Liver (tissue), 9 donors: ENCODE data around the gene POLN. TPM values are rescaled to one million over a fixed set of nuclear protein-coding genes. Genes with fewer than 3 reads are reported as not detected.

Source experiments
- DNase-seq: peaks from one replicate; pipeline ENCODE4 v3.0.0-alpha.2; 2017; ENCODE audit warnings: low spot score
- H3K27ac ChIP-seq, 2 donors: one replicate each; pipeline ENCODE4 v1.7.0; 2013; ENCODE audit warnings: inconsistent platforms in 2 of 2, low read length in 2 of 2, control low read depth in 1 of 2, low read depth in 1 of 2, mild to moderate bottlenecking in 1 of 2
- H3K27me3 ChIP-seq, 4 donors: one replicate each; pipeline versions ENCODE4 v1.6.1 to v1.7.0; 2013; ENCODE audit warnings: low read length in 3 of 4, inconsistent platforms in 1 of 4, mild to moderate bottlenecking in 1 of 4, moderate library complexity in 1 of 4; ENCODE audit not compliant: control insufficient read depth in 4 of 4, insufficient read depth in 4 of 4
- H3K36me3 ChIP-seq, 4 donors: one replicate each; pipeline versions ENCODE4 v1.6.1 to v1.7.0; 2013; ENCODE audit warnings: low read length in 3 of 4, mild to moderate bottlenecking in 3 of 4, low read depth in 1 of 4, moderate library complexity in 1 of 4; ENCODE audit not compliant: control insufficient read depth in 4 of 4, insufficient read depth in 3 of 4
- H3K4me1 ChIP-seq, 4 donors: one replicate each; pipeline versions ENCODE4 v1.6.1 to v1.7.0; 2013; ENCODE audit warnings: low read length in 3 of 4, mild to moderate bottlenecking in 3 of 4, moderate library complexity in 1 of 4; ENCODE audit not compliant: control insufficient read depth in 4 of 4, insufficient read depth in 4 of 4
- H3K4me3 ChIP-seq, 3 donors: one replicate each; pipeline versions ENCODE4 v1.6.1 to v1.7.0; 2013; ENCODE audit warnings: low read length in 3 of 3, control low read depth in 1 of 3, low read depth in 1 of 3, mild to moderate bottlenecking in 1 of 3
- H3K9ac ChIP-seq, 2 donors: one replicate each; pipeline ENCODE4 v1.7.0; 2013; ENCODE audit warnings: low read length in 2 of 2, mild to moderate bottlenecking in 2 of 2, moderate library complexity in 2 of 2, control low read depth in 1 of 2, low read depth in 1 of 2
- H3K9me3 ChIP-seq, 4 donors: one replicate each; pipeline versions ENCODE4 v1.6.1 to v1.7.0; 2013; ENCODE audit warnings: low read length in 3 of 4; ENCODE audit not compliant: control insufficient read depth in 4 of 4
- CTCF ChIP-seq: fragments of 150-350 bp; IDR thresholded peaks from 2 replicates; pipeline ENCODE4 v1.5.1; 2017; ENCODE audit warnings: improper control_type of control experiment, low read depth, low read length; ENCODE audit not compliant: missing input control
- EGR1 ChIP-seq, 2 donors: IDR thresholded peaks; 2 replicates each; pipeline ENCODE4 v1.6.1; 2016 to 2018; ENCODE audit warnings: antibody characterized with exemption in 2 of 2, low read depth in 2 of 2
- FOXA1 ChIP-seq: IDR thresholded peaks from 2 replicates; pipeline ENCODE4 v1.6.1; 2016; ENCODE audit warnings: antibody characterized with exemption
- FOXA2 ChIP-seq: IDR thresholded peaks from 2 replicates; pipeline ENCODE4 v1.6.1; 2016; ENCODE audit warnings: antibody characterized with exemption
- GABPA ChIP-seq, 2 donors: IDR thresholded peaks in 1 of 2; conservative IDR thresholded peaks in 1 of 2; 2 replicates each; pipeline ENCODE4 v1.6.1; 2016; ENCODE audit warnings: antibody characterized with exemption in 2 of 2, mild to moderate bottlenecking in 1 of 2, moderate library complexity in 1 of 2
- HNF4A ChIP-seq, 2 donors: conservative IDR thresholded peaks; 2 replicates each; pipeline ENCODE4 v1.6.1; 2016; ENCODE audit warnings: antibody characterized with exemption in 2 of 2, mild to moderate bottlenecking in 2 of 2
- HNF4G ChIP-seq: IDR thresholded peaks from 2 replicates; pipeline ENCODE4 v1.6.1; 2016; ENCODE audit warnings: antibody characterized with exemption
- JUND ChIP-seq, 2 donors: IDR thresholded peaks; 2 replicates each; pipeline ENCODE4 v1.6.1; 2016; ENCODE audit warnings: antibody characterized with exemption in 2 of 2
- MAX ChIP-seq: IDR thresholded peaks from 2 replicates; pipeline ENCODE4 v1.6.1; 2016; ENCODE audit warnings: antibody characterized with exemption
- NR2F2 ChIP-seq: IDR thresholded peaks from 2 replicates; pipeline ENCODE4 v1.6.1; 2016; ENCODE audit warnings: antibody characterized with exemption
- RAD21 ChIP-seq, 2 donors: IDR thresholded peaks; 2 replicates each; pipeline ENCODE4 v1.6.1; 2016; ENCODE audit warnings: antibody characterized with exemption in 2 of 2, mild to moderate bottlenecking in 2 of 2
- RXRA ChIP-seq, 2 donors: IDR thresholded peaks; 2 replicates each; pipeline ENCODE4 v1.6.1; 2017 to 2018; ENCODE audit warnings: antibody characterized with exemption in 2 of 2, mild to moderate bottlenecking in 1 of 2
- SP1 ChIP-seq: IDR thresholded peaks from 2 replicates; pipeline ENCODE4 v1.6.1; 2018; ENCODE audit warnings: antibody characterized with exemption, mild to moderate bottlenecking
- TAF1 ChIP-seq: conservative IDR thresholded peaks from 2 replicates; pipeline ENCODE4 v1.6.1; 2016; ENCODE audit warnings: antibody characterized with exemption, mild to moderate bottlenecking
- ZBTB33 ChIP-seq: IDR thresholded peaks from 2 replicates; pipeline ENCODE4 v1.6.1; 2016; ENCODE audit warnings: antibody characterized with exemption
- WGBS: extraction: QIAGEN DNeasy Blood & Tissue Kit; methylation state at CpG from one replicate; pipeline ENCODE4 v1.1.7; 2013; 5-methylcytosine and 5-hydroxymethylcytosine counted together
- polyA plus RNA-seq, 2 donors: library from polyadenylated mRNA; stranded (reverse) in 1 of 2; unstranded in 1 of 2; fragments of 200-250 nt in 1 of 2; fragments of >200 nt in 1 of 2; fragmentation: Nextera tagmentation in 1 of 2; extraction: Ambion mirVana in 1 of 2; gene quantifications; one replicate each; pipeline versions ENCODE4 v1.2.1 to v1.2.3, GENCODE V29; 2013 to 2015
- total RNA-seq, 2 donors: library from RNA; depleted of rRNA; stranded (reverse); fragments of >200 nt; gene quantifications; one replicate each; pipeline ENCODE4 v1.2.3, GENCODE V29; 2014
- TF ChIP-seq, protein P1 (sequence below): IDR thresholded peaks from 2 replicates; pipeline ENCODE4 v1.6.1; 2016; ENCODE audit warnings: antibody characterized with exemption
- TF ChIP-seq, protein P2 (sequence below): IDR thresholded peaks from 2 replicates; pipeline ENCODE4 v1.6.1; 2016; ENCODE audit warnings: antibody characterized with exemption, mild to moderate bottlenecking
- donor health status: healthy.
- donor health status: healthy.
- donor health status: healthy.
- donor health status: healthy.
- donor health status: healthy.

POLN gene
- total and polyA plus RNA-seq, 4 donors = 0.44 to 2.3 (median 1.4) TPM

DNA sequence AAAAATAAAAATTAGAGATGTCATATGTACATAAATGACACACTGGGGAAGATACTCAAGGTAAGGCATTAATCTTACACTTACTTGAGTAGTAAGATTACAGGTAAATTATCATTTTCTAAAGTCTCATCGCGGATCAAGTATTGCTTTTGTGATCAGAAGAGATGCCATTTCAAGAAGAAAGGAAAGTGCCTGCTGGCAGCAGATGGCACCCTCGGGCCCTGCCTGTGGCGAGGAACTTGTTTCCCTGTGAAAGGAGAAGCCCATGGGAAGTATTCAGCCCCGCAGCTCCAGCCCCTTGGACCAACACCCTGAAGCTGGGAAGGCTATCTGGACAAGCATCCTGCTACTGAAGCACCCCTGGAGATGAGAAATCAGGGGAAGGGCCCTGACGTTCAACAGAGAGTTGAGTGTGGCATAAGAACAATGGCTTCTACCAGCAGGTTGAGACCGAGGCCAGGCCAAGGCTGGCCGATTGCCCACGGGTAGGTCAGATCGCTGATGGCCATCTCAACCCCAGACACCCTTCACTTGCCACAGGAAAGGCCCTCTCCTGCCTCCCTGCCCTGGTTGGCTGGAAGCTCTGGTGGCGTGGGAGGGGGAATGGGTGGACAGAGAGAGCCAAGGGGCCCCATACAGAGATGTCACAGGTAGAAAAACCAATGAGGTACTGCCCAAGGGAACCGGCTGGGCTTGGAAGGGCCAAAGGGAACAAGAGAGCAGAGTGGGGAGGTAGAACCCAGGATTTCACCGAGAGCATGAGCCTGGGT lies 38.8 kb upstream of the POLN start (continued):
- TF ChIP-seq NR2F2 (no peak), HNF4A (conservative IDR thresholded peaks at IDR 0.05) (no peak), CTCF (no peak)
- TF ChIP-seq, protein P1, sequence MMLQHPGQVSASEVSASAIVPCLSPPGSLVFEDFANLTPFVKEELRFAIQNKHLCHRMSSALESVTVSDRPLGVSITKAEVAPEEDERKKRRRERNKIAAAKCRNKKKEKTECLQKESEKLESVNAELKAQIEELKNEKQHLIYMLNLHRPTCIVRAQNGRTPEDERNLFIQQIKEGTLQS = no peak

GRCh38 chr4:2277956-2278355 lies 36.0 kb upstream of the POLN start:
- no peak overlapping the region for H3K4me3 ChIP-seq
- no peaks in the 10 kb centered on the region for H3K36me3 ChIP-seq
- H3K9me3 ChIP-seq = no peaks in the 10 kb centered on the region
- TF ChIP-seq EGR1 (IDR thresholded peaks at IDR 0.05; ENCODE audit: low read depth in 2 of 2) (no peak), CTCF (no peak), RAD21 (IDR thresholded peaks at IDR 0.05) (no peak), ZBTB33 (no peak), MAX (no peak), FOXA2 (no peak), NR2F2 (no peak), TAF1 (no peak), SP1 (no peak), HNF4A (conservative IDR thresholded peaks at IDR 0.05) (no peak), GABPA (IDR thresholded peaks at IDR 0.05 in 1 of 2, conservative IDR thresholded peaks at IDR 0.05 in 1 of 2) (no peak), FOXA1 (no peak), HNF4G (no peak), JUND (IDR thresholded peaks at IDR 0.05) (no peak), RXRA (IDR thresholded peaks at IDR 0.05) (no peak)
- TF ChIP-seq, protein P2, sequence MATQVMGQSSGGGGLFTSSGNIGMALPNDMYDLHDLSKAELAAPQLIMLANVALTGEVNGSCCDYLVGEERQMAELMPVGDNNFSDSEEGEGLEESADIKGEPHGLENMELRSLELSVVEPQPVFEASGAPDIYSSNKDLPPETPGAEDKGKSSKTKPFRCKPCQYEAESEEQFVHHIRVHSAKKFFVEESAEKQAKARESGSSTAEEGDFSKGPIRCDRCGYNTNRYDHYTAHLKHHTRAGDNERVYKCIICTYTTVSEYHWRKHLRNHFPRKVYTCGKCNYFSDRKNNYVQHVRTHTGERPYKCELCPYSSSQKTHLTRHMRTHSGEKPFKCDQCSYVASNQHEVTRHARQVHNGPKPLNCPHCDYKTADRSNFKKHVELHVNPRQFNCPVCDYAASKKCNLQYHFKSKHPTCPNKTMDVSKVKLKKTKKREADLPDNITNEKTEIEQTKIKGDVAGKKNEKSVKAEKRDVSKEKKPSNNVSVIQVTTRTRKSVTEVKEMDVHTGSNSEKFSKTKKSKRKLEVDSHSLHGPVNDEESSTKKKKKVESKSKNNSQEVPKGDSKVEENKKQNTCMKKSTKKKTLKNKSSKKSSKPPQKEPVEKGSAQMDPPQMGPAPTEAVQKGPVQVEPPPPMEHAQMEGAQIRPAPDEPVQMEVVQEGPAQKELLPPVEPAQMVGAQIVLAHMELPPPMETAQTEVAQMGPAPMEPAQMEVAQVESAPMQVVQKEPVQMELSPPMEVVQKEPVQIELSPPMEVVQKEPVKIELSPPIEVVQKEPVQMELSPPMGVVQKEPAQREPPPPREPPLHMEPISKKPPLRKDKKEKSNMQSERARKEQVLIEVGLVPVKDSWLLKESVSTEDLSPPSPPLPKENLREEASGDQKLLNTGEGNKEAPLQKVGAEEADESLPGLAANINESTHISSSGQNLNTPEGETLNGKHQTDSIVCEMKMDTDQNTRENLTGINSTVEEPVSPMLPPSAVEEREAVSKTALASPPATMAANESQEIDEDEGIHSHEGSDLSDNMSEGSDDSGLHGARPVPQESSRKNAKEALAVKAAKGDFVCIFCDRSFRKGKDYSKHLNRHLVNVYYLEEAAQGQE = no peak
- H3K4me1 ChIP-seq = no peaks in the 10 kb centered on the region
- no peaks in the 10 kb centered on the region for H3K27me3 ChIP-seq
- WGBS = 97% methylated on average over 9 of the region's 9 CpGs
- DNase-seq = no peak
- no peak overlapping the region for H3K27ac ChIP-seq
- no peak overlapping the region for H3K9ac ChIP-seq
